Measurements from ENCODE around the gene GRIN2B. TPM values are rescaled to one million over a fixed set of nuclear protein-coding genes. Genes with fewer than 3 reads are reported as not detected.

GRIN2B gene
- total RNA-seq (2022) (0.05 TPM in 2 replicates), Bru-seq, nascent RNA (percentile 3 among the genes with signal in this experiment), BruChase-seq, experiment 1, labeled RNA remaining after a 6-hour chase (percentile 0 among the genes with signal in this experiment), BruChase-seq, experiment 2, labeled RNA remaining after a 2-hour chase (percentile 1 among the genes with signal in this experiment)
- long read RNA-seq = 0 reads

DNA sequence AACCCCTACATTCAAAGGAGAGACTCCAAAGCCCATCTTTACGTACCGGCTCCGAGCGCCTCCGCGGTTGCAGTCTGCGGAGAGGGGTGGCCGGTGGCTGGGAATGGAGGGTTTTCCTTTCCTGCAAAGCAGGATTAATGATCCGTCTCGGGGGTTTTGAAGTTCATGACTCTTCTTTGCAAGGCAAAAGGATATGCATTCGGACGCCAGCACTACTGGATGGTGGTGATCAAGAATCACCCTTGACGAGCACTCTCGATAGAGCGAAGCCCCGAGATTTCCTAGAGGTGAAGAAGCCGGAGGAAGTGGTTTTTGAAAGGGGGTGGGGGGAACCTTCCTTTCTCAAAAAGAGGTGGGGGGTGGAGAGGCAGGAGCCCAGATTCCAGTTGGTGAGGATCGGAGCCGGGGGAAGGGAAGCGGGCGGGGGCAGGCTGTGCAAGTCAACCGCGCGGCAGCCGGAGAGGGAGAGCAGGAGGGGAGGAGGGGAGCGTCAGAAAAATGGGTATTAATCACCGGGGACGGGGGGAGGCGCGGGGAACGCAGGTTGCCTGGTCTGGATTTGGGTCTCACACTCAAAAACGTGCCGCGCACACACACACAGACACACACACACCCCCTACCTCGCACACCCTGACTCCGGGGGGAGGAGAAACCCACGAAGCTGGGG is at the start of gene GRIN2B:
GRIN2B (minus strand) TSS at position 307 of the 667 bp plus-strand sequence. CDS start 115,394 bp downstream, outside the sequence.
- no TSS peak for BruUV-seq (replicated peaks)
- TF ChIP-seq, protein P1, sequence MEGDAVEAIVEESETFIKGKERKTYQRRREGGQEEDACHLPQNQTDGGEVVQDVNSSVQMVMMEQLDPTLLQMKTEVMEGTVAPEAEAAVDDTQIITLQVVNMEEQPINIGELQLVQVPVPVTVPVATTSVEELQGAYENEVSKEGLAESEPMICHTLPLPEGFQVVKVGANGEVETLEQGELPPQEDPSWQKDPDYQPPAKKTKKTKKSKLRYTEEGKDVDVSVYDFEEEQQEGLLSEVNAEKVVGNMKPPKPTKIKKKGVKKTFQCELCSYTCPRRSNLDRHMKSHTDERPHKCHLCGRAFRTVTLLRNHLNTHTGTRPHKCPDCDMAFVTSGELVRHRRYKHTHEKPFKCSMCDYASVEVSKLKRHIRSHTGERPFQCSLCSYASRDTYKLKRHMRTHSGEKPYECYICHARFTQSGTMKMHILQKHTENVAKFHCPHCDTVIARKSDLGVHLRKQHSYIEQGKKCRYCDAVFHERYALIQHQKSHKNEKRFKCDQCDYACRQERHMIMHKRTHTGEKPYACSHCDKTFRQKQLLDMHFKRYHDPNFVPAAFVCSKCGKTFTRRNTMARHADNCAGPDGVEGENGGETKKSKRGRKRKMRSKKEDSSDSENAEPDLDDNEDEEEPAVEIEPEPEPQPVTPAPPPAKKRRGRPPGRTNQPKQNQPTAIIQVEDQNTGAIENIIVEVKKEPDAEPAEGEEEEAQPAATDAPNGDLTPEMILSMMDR (IDR thresholded peaks at IDR 0.05; ENCODE audit: unreplicated experiment) = no peak
- peaks cover 7% of the 10 kb centered on the region for H3K36me3 Mint-ChIP-seq (ENCODE audit: insufficient read depth, unreplicated experiment)
- no peaks in the 10 kb centered on the region for H3K9me3 Mint-ChIP-seq (ENCODE audit: low read depth, unreplicated experiment)
- H3K27me3 Mint-ChIP-seq (ENCODE audit: unreplicated experiment) = peaks cover 85% of the 10 kb centered on the region
- CTCF ChIA-PET = no interaction called here
- peaks cover 9% of the 10 kb centered on the region for H3K4me1 Mint-ChIP-seq (ENCODE audit: low read depth, unreplicated experiment)
- peak within 1 kb of the TSS; percentile 77 for H3K4me3 Mint-ChIP-seq (ENCODE audit: low read depth, unreplicated experiment)
- no peak for DNase-seq
- intact Hi-C loops (cut with micrococcal nuclease; ENCODE audit: unreplicated experiment) = no loop called here
- H3K27ac Mint-ChIP-seq (ENCODE audit: unreplicated experiment) = no peak within 1 kb of the TSS

- no TSS peak for BruUV-seq (replicated peaks)
- Mint-ChIP-seq H3K36me3 (ENCODE audit: insufficient read depth, unreplicated experiment) (no peaks in the 10 kb centered on the region), H3K9me3 (ENCODE audit: low read depth, unreplicated experiment) (no peaks in the 10 kb centered on the region), H3K4me1 (ENCODE audit: low read depth, unreplicated experiment) (no peaks in the 10 kb centered on the region), H3K27me3 (ENCODE audit: unreplicated experiment) (peaks cover 53% of the 10 kb centered on the region), H3K27ac (ENCODE audit: unreplicated experiment) (no peak overlapping the region), H3K4me3 (ENCODE audit: low read depth, unreplicated experiment) (no peak overlapping the region)
- CTCF ChIA-PET = interaction anchor here (0.7 kb wide), 1 partner anchor 42 kb away, joined by 3 read pairs; no protein-coding TSS in a partner anchor
- intact Hi-C loops (cut with micrococcal nuclease; ENCODE audit: unreplicated experiment) = no loop called here
- DNase-seq = no peak
- TF ChIP-seq, protein P1 (IDR thresholded peaks at IDR 0.05; ENCODE audit: unreplicated experiment) = no peak
Measured at GRCh38 chr12:14026537-14026936, 45.1 kb upstream of the GRIN2B start.

DNA sequence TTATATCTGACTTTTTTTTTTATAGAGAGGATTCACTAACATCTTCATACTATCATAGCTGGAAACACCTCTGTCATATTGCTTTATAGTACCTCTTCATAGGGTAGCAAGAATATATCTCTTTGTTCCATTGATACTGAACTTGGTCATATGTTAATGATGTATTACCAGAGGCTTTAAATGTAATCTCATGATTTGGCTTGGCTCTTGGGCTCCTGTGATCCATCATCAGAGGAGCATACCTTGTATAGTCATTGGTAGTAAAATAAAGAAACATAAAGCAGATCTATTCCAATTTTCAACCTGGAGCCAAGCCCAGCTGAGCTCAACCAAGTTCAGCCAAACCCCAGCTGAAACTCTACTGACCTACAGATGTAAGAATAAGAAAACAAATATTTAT is 43.2 kb upstream of the GRIN2B start:
- Mint-ChIP-seq H3K36me3 (ENCODE audit: insufficient read depth, unreplicated experiment) (no peaks in the 10 kb centered on the region), H3K4me3 (ENCODE audit: low read depth, unreplicated experiment) (no peak overlapping the region), H3K4me1 (ENCODE audit: low read depth, unreplicated experiment) (no peaks in the 10 kb centered on the region), H3K27me3 (ENCODE audit: unreplicated experiment) (peaks cover 58% of the 10 kb centered on the region), H3K9me3 (ENCODE audit: low read depth, unreplicated experiment) (no peaks in the 10 kb centered on the region), H3K27ac (ENCODE audit: unreplicated experiment) (no peak overlapping the region)
- BruUV-seq (replicated peaks) = no TSS peak
- intact Hi-C loops (cut with micrococcal nuclease; ENCODE audit: unreplicated experiment) = no loop called here
- no peak for DNase-seq
- TF ChIP-seq, protein P1 (IDR thresholded peaks at IDR 0.05; ENCODE audit: unreplicated experiment) = no peak
- CTCF ChIA-PET = no interaction called here

- CTCF ChIA-PET = no interaction called here
- intact Hi-C loops (cut with micrococcal nuclease; ENCODE audit: unreplicated experiment) = no loop called here
- H3K4me3 Mint-ChIP-seq (ENCODE audit: low read depth, unreplicated experiment) = no peak overlapping the region
- TF ChIP-seq, protein P1 (IDR thresholded peaks at IDR 0.05; ENCODE audit: unreplicated experiment) = no peak
- no peaks in the 10 kb centered on the region for H3K9me3 Mint-ChIP-seq (ENCODE audit: low read depth, unreplicated experiment)
- BruUV-seq (replicated peaks) = no TSS peak
- H3K4me1 Mint-ChIP-seq (ENCODE audit: low read depth, unreplicated experiment) = no peaks in the 10 kb centered on the region
- H3K27me3 Mint-ChIP-seq (ENCODE audit: unreplicated experiment) = peaks cover 49% of the 10 kb centered on the region
- H3K27ac Mint-ChIP-seq (ENCODE audit: unreplicated experiment) = no peak overlapping the region
- no peaks in the 10 kb centered on the region for H3K36me3 Mint-ChIP-seq (ENCODE audit: insufficient read depth, unreplicated experiment)
- no peak for DNase-seq
Measured at GRCh38 chr12:14018080-14018479, 36.7 kb upstream of the GRIN2B start.
